HFF-Myc (cell line): ENCODE results near the gene MYO16.

Experiments used
- DNase-seq: peaks from one replicate; pipeline ENCODE4 v3.0.0-alpha.2; 2011; ENCODE audit warnings: low read depth; ENCODE audit errors: extremely low read depth
- H3K4me3 ChIP-seq: replicated peaks from 2 replicates; pipeline ENCODE4 v1.5.1; 2011; ENCODE audit warnings: low read depth, mild to moderate bottlenecking, control low read depth, low read length
- TF ChIP-seq, protein P1 (sequence below): IDR thresholded peaks from 2 replicates; pipeline ENCODE4 v1.5.1; 2012; ENCODE audit warnings: mild to moderate bottlenecking, low read depth, low read length, control low read depth; ENCODE audit errors: missing control alignments

The MYO16 gene

DNA sequence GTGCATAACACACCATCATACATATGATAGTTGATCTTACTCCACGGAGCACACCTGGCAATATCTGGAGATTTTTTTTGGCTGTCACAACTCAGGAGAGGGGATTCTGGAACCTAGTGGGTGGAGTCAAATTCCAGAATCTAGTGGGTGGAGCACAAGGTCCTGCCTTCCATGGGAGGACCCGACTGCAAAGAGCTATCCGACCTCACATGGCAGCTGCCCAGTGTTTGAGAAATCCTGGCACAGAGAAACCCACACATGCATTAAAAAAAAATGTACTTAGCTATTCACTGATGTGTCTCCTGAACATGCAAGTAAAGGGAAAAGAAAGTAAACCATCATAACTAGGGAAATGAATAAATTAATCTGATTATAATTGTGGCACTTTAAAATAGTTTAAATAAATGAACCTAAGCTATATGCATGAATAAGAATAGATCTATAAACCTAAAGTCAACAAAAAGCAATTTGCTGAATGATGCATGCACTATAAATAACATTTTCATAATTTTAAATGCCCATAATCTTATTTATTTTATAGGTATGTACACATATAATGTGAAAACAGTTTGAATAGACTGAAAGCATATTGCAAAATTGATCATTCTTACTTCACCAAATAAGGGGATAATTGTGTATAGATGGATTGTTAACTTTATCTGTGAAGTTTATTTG lies 300.3 kb downstream of the MYO16 start:
- TF ChIP-seq, protein P1, sequence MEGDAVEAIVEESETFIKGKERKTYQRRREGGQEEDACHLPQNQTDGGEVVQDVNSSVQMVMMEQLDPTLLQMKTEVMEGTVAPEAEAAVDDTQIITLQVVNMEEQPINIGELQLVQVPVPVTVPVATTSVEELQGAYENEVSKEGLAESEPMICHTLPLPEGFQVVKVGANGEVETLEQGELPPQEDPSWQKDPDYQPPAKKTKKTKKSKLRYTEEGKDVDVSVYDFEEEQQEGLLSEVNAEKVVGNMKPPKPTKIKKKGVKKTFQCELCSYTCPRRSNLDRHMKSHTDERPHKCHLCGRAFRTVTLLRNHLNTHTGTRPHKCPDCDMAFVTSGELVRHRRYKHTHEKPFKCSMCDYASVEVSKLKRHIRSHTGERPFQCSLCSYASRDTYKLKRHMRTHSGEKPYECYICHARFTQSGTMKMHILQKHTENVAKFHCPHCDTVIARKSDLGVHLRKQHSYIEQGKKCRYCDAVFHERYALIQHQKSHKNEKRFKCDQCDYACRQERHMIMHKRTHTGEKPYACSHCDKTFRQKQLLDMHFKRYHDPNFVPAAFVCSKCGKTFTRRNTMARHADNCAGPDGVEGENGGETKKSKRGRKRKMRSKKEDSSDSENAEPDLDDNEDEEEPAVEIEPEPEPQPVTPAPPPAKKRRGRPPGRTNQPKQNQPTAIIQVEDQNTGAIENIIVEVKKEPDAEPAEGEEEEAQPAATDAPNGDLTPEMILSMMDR = no peak
- no peak for DNase-seq
- H3K4me3 ChIP-seq = no peak overlapping the region

DNA sequence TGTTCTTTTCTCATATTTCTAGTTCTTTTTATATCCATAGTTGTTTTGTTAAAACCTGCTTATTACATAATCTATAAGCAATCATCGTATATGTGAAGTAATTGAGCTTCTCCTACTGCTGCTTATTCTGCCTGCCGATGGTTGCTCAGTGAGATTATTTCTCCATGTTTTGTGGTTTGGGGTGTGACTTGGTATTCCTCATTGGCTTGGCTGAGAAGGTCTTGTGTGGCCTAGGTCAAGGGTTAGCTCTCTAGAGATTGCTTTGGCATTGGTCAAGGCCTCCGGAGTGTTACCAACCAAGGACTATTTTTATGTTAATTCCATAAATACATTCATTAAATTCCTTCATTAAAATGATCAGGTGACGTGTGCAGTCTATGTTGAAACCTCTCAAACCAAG lies 302.8 kb downstream of the MYO16 start:
- TF ChIP-seq, protein P1 = no peak
- H3K4me3 ChIP-seq = no peak overlapping the region
- no peak for DNase-seq

DNA sequence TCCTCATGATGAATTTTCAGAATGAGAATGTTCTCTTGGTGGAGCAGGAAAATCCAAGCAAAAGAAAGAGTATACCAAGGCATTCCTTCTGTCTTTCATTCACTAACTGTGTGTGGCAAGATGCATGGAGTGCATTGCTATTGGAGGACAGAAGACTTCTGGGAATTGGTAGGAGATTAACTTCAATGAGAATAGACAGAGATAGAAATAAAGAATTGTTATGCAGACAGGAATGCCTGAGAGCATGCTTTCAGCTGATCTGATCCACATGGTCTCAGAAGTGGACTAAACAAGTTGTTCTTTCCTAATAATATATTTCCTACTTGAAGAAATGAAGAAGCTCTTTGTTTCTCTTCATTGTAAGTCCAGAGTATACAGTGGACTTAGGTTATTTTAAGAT lies 303.6 kb downstream of the MYO16 start:
- no peak overlapping the region for H3K4me3 ChIP-seq
- TF ChIP-seq, protein P1 = no peak
- no peak for DNase-seq

DNA sequence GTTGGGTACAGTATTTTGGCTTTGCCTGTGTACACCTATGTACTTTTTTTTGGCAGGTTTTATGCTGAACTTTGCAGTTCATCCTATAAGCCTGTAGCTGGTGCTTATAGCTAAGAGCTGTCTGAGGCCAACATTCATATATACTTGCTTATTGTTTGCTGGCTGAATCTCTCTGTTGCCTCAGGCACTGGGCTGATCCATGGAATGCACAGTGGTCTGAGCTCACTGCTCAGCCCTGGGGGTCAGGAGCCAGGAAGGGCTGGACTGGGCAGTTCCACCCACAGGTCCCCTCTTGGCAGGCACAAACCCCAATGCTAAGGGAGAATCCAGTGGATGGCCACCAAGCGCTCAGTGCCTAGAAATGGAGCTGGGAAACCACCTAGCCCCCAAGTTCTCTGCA lies 308.7 kb downstream of the MYO16 start:
- no peak overlapping the region for H3K4me3 ChIP-seq
- TF ChIP-seq, protein P1 = no peak
- DNase-seq = no peak

DNA sequence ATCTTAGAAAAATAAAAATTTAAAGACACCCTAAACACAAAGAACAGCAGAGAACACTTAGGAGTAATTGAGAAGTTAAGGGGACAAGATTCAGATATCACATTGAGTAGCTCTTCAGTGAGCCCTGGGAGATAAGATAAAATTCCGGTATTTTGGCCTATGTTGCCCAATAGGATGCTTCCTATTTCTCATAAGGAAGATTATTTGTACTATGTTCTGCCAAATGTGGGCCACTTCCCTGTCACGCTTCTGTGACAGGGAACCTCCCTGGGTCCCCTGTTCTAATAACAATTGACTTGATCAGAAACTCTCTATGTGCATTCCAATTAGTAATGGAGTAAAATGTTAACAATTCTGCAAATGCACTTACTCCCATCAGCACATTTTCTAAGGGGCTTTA lies 310.7 kb downstream of the MYO16 start:
- TF ChIP-seq, protein P1 = no peak
- H3K4me3 ChIP-seq = no peak overlapping the region
- no peak for DNase-seq

DNA sequence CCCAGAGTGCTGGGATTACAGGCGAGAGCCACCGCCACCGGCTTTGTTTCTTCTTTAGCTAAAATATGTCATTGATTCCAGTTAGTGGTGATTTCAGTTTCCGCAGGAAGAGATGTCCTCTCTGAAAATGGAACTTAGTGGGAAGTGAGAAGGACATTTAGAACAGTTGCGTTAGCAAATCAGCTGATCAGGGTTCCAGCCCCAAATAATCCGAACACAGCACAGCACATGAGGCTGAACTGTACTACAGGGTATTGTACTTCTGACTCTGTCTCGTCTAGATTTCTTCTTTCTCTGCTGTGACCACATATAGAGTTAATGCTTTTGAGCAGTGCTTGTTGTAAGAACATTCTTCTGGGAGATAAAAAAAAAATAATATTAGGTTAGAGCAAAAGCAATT lies 314.4 kb downstream of the MYO16 start:
- TF ChIP-seq, protein P1 = no peak
- H3K4me3 ChIP-seq = no peak overlapping the region
- DNase-seq = no peak

DNA sequence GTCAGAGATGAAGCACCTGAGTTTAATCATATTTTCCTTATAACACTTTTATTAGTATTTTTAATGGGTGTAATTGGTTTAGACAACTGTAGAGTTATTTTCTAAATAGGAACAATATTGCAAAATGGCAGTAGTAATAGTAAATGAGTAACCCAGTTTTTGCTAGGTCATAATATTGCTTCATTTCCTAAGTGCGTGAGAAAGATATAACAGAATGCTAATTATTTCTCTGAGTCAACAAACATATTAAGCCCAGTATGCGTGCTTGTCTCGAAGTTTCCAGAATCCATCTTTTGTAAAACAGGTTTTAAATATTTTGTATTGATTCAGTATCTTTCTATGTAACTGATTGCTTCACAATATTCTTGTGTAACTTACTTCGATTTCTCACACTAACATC lies 315.3 kb downstream of the MYO16 start:
- TF ChIP-seq, protein P1 = no peak
- H3K4me3 ChIP-seq = no peak overlapping the region
- no peak for DNase-seq
